OCI-LY3 (cell line): ENCODE measurements around the gene ATF6.

Experiments
- EZH2phosphoT487 ChIP-seq: fragments of 200-600 bp; shearing (Covaris generic); IDR thresholded peaks from 2 replicates; pipeline ENCODE4 v1.6.1; 2018; ENCODE audit warnings: antibody characterized with exemption, mixed run types, low read depth
- TF ChIP-seq, protein P1 (sequence below): fragments of 200-600, 300-600 bp; sonication (generic); IDR thresholded peaks from 2 replicates; pipeline ENCODE4 v1.5.1; 2014; ENCODE audit warnings: antibody characterized with exemption, low read length, low read depth

DNA sequence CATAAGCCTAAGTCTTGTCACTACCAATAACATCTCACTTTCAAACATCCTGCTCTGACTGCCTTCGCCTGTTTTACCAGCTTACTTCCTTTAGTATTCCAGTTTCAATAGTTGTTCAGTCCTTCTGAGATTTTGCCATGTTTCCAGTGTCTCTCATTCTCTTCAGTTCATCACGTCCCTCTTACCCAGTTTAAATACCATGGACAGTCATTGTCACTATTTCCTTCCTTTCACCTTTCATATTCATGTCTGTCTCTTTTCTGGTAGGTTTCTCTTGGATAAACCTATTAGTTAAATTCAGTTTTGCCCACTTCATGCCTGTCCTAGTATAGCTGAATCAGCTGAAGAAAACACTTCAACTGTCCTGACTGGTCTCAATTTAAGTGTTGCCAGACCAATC, 5.9 kb downstream of the ATF6 start:
- TF ChIP-seq, protein P1, sequence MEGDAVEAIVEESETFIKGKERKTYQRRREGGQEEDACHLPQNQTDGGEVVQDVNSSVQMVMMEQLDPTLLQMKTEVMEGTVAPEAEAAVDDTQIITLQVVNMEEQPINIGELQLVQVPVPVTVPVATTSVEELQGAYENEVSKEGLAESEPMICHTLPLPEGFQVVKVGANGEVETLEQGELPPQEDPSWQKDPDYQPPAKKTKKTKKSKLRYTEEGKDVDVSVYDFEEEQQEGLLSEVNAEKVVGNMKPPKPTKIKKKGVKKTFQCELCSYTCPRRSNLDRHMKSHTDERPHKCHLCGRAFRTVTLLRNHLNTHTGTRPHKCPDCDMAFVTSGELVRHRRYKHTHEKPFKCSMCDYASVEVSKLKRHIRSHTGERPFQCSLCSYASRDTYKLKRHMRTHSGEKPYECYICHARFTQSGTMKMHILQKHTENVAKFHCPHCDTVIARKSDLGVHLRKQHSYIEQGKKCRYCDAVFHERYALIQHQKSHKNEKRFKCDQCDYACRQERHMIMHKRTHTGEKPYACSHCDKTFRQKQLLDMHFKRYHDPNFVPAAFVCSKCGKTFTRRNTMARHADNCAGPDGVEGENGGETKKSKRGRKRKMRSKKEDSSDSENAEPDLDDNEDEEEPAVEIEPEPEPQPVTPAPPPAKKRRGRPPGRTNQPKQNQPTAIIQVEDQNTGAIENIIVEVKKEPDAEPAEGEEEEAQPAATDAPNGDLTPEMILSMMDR: no peak
- TF ChIP-seq EZH2phosphoT487: no peak
